GM18511 (cell line): ENCODE measurements around the gene GAPDHS.

Experiments
- ATAC-seq: cut with Tn5 transposase; IDR thresholded peaks from one replicate; pipeline ENCODE4 v1.9.1; 2021; ENCODE audit warnings: mild to moderate bottlenecking, moderate library complexity; ENCODE audit not compliant: unreplicated experiment

GAPDHS gene

DNA sequence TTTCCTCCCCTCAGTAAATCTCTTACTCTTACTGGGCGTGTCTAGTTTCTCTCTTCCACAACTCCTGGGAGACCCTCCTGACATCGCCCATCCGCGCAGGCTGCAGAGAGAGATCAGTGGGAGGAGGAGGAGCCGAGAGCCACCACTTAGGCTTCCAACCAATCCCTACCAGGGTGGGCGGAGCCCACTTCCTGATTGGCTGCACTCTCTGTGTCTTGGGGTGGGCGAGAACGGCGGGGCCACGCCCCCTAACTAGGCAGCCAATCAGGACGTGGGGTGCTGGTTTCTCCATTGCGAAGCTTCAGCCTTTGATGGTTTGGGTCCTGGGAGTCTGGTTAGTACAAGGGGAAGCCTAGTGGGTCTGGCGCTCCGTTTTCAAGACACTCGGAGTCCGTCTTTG lies 52.6 kb downstream of the GAPDHS start, which contains the start of gene PMIS2:
PMIS2 (plus strand) TSS at position 326 of the 400 bp plus-strand sequence. CDS start 87 bp downstream, outside the sequence.
- ATAC-seq, result no peak

DNA sequence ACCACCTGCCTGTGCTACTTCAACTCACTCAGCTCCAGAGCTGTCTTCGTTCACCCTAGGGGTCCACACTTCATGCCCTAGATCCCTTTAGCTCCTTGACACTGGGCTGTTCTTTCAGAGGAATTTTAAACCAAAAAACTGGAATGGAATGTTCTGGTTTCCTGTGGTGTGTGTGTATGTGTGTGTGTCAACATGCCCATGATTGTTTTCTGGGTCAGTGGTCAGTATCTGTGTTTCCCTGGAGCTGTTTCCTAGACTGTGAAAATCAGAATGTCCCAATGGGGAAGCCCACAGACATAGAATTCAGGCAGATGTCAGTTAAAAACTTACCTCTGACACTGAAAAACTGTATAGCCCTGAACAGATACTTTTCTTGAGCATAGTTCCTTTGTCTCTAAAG lies 54.1 kb downstream of the GAPDHS start:
- no peak for ATAC-seq

DNA sequence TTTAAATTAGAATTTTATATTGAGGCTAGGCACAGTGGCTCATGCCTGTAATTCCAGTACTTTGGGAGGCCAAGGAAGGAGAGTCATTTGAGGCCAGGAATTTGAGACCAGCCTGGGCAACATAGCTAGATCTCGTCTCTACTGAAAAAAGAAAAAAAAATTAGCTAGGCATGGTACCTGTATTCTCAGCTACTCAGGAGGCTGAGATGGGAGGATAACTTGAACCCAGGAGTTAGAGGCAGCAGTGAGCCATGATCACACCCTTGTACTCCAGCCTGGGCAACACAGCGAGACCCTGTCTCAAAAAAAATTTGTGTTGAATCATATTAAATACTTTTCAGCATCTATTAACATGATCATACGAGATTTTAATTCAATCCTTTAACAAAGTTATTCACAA lies 57.6 kb downstream of the GAPDHS start:
- no peak for ATAC-seq

DNA sequence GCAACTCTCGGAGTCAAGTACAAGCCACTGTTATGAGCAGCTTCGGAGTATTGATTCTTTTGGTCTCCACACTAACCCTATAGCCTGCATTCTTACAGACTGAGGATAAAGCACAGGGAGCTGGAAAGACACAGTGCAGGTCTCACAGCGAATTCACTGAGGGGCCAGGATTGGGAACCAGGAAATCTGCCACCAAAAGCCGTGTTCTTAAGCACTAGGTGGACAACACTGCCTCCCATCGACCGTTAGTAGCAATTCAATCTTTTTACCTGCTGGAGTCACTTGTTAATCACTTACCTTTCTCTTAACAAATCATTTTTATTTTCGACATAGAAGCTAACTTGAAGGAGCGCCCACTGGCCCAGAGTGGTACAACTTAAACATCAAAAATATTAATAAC lies 59.0 kb downstream of the GAPDHS start:
- ATAC-seq, result no peak
